ENCODE data around the gene SRD5A3. TPM values are rescaled to one million over a fixed set of nuclear protein-coding genes. Genes with fewer than 3 reads are reported as not detected.

SRD5A3 gene
- total RNA-seq, 3 donors from 2014 or later: 13.9 to 20.3 (median 14.4) TPM

DNA sequence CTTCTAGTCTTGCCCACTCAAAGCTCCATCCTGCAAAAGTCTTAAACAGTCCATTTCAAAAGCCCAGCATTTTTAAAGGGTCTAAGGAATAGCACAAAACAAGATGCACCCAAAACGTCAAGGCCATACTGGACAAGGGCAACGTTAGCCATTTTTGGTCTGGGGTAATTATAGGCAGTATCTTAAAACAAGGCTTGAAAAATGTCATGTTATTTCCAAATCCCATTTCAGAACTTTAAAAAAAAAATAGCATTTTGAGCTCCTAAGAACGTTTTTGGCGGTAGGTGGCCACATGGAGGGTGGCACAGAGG, 49.1 kb downstream of the SRD5A3 start:
- intact Hi-C loops (cut with DNase I; ENCODE audit: low total_unique reads): no loop called here
- peak overlapping the region; percentile 92 to 97 (median 94) for H3K4me3 ChIP-seq
- TF ChIP-seq, protein P1, sequence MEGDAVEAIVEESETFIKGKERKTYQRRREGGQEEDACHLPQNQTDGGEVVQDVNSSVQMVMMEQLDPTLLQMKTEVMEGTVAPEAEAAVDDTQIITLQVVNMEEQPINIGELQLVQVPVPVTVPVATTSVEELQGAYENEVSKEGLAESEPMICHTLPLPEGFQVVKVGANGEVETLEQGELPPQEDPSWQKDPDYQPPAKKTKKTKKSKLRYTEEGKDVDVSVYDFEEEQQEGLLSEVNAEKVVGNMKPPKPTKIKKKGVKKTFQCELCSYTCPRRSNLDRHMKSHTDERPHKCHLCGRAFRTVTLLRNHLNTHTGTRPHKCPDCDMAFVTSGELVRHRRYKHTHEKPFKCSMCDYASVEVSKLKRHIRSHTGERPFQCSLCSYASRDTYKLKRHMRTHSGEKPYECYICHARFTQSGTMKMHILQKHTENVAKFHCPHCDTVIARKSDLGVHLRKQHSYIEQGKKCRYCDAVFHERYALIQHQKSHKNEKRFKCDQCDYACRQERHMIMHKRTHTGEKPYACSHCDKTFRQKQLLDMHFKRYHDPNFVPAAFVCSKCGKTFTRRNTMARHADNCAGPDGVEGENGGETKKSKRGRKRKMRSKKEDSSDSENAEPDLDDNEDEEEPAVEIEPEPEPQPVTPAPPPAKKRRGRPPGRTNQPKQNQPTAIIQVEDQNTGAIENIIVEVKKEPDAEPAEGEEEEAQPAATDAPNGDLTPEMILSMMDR (IDR thresholded peaks at IDR 0.05): no peak
- TF ChIP-seq POLR2A (IDR thresholded peaks at IDR 0.05) (no peak), POLR2AphosphoS5 (IDR thresholded peaks at IDR 0.05) (no peak)
- peaks cover 0 to 4% of the 10 kb centered on the region in 2 donors for H3K4me1 ChIP-seq
- no peaks in the 10 kb centered on the region for H3K9me3 ChIP-seq
- no peaks in the 10 kb centered on the region for H3K36me3 ChIP-seq
- DNase-seq (ENCODE audit: low spot score in 2 of 2): no peak
- no peaks in the 10 kb centered on the region for H3K27me3 ChIP-seq
- H3K27ac ChIP-seq: peak overlapping the region; percentile 99

DNA sequence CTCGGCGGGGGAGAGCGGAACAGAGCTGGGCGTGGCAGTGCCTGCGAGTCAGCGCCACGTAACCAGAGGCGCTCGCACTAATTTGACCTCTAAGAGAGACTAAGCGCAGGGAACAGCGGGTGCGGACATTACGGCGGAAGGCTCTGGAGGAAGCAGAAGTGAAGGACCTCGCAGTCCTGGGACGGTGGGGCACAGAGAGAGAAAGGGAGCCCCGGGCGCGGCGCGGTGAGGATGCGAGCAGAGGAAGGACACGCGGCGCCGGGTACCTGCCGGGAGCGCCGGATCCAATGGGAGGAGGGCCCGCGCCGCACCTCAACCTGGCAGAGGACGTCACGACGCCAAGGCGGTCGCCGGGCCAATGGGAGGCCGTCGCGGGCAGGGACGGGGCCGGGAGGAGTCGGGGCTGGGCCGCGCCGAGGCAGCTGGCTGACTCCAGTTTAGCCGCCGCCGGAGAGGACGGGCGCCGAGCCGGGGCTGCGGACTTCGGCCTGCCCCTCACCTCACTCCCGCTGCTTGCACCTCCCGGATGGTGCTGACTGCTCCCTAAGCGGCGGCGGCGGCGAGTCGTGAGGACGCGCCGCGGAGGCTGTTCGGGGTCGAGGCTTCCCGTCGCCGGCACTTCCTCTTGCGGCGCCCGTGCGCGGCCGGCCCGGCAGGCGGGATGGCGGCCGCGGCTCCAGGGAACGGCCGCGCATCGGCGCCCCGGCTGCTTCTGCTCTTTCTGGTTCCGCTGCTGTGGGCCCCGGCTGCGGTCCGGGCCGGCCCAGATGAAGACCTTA, 49.7 kb downstream of the SRD5A3 start, which contains the start of gene TMEM165:
TMEM165 (plus strand) TSS at position 429 of the 779 bp plus-strand sequence; CDS start at position 662, 233 bp downstream.
- Histone ChIP-seq H3K27ac (peak within 1 kb of the TSS; percentile 99), H3K4me1 (peaks cover 0 to 4% of the 10 kb centered on the region in 2 donors), H3K4me3 (peak within 1 kb of the TSS; percentile 92 to 97 (median 94)), H3K36me3 (no peaks in the 10 kb centered on the region), H3K27me3 (no peaks in the 10 kb centered on the region), H3K9me3 (no peaks in the 10 kb centered on the region)
- intact Hi-C loops (cut with DNase I; ENCODE audit: low total_unique reads): no loop called here
- DNase-seq (ENCODE audit: low spot score in 2 of 2): peak; percentile 93
- peak; percentile 87 for TF ChIP-seq POLR2A (IDR thresholded peaks at IDR 0.05)
- peak; percentile 67 to 92 (median 87) for TF ChIP-seq POLR2AphosphoS5 (IDR thresholded peaks at IDR 0.05)
- TF ChIP-seq, protein P1 (IDR thresholded peaks at IDR 0.05): no peak

DNA sequence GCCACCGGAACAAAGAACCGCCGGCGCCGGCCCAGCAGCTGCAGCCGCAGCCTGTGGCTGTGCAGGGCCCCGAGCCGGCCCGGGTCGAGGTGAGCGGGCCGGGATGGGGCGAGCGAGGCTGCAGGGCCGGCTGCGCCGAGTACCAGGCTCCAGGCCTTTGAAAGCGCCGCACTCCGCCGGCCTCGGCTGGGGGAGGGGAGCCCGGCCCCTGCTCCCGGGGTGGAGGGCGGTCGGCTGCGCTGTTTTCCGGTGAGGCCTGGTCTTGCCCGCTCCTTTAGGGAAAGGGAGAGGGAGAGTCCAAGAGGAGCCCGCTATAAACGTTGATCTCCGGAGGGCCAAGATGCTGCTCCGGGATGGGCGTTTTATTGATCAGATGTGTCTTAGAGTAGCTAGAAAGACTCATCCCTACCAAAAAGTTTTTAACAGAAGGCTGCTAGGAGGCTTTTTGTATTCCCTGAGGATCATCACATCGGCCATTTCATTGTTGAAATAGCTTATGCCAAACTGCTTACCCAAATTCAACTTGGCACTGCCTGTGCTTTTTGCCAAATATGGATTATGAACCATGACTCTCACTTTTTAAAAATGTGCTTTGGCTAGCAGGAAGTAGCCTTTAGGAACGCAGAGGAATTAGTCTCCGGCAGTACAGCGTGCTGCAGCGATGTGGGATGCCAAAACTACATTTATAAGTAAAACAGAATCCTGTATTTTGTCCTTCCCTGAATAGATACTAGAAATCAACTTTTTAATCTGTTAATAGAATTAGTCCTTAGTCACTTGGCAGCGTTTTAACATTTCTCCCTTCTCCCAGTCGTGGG, 50.5 kb downstream of the SRD5A3 start:
- peaks cover 0 to 4% of the 10 kb centered on the region in 2 donors for H3K4me1 ChIP-seq
- H3K36me3 ChIP-seq: no peaks in the 10 kb centered on the region
- TF ChIP-seq, protein P1 (IDR thresholded peaks at IDR 0.05): no peak
- peak; percentile 9 to 35 (median 28) for TF ChIP-seq POLR2AphosphoS5 (IDR thresholded peaks at IDR 0.05)
- TF ChIP-seq POLR2A (IDR thresholded peaks at IDR 0.05): no peak
- DNase-seq (ENCODE audit: low spot score in 2 of 2): peak in 1 of 2 donors; percentile 21
- H3K9me3 ChIP-seq: no peaks in the 10 kb centered on the region
- H3K27me3 ChIP-seq: no peaks in the 10 kb centered on the region
- H3K27ac ChIP-seq: peak overlapping the region; percentile 99
- intact Hi-C loops (cut with DNase I; ENCODE audit: low total_unique reads): no loop called here
- H3K4me3 ChIP-seq: peak overlapping the region; percentile 92 to 97 (median 94)

DNA sequence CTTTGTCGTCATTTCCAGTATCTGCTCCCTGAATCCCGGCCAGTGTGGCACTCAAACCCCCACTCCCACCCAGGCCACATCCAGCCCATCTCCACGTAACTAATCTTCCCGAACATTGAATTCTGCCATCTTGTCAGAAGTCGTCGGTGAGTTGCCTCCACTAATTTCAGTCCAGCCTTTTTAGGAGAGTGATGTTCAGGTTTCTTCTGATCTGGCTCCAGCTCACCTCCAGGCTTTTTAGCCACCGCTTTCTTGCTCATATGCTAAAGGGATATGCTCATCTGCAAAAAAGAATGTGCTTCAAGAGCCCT, 51.0 kb downstream of the SRD5A3 start:
- Histone ChIP-seq H3K36me3 (no peaks in the 10 kb centered on the region), H3K9me3 (no peaks in the 10 kb centered on the region), H3K27me3 (no peaks in the 10 kb centered on the region), H3K4me3 (peak overlapping the region; percentile 92 to 97 (median 94)), H3K4me1 (peaks cover 0 to 4% of the 10 kb centered on the region in 2 donors), H3K27ac (peak overlapping the region; percentile 99)
- intact Hi-C loops (cut with DNase I; ENCODE audit: low total_unique reads): no loop called here
- peak in 1 of 2 donors; percentile 19 for DNase-seq (ENCODE audit: low spot score in 2 of 2)
- TF ChIP-seq POLR2AphosphoS5 (IDR thresholded peaks at IDR 0.05) (peak in 1 of 3 donors; percentile 49), POLR2A (IDR thresholded peaks at IDR 0.05) (no peak)
- TF ChIP-seq, protein P1 (IDR thresholded peaks at IDR 0.05): no peak
